Fibroblast of mammary gland (primary cell): ENCODE data around the gene CISD1.

ENCODE experiments used
- DNase-seq: peaks from one replicate; pipeline ENCODE4 v3.0.0-alpha.2; 2010; ENCODE audit warnings: low read depth
- H3K4me3 ChIP-seq: 2 replicates; pipeline ENCODE4 v1.5.1; 2011; ENCODE audit warnings: low read depth, mild to moderate bottlenecking, low read length, moderate library complexity; ENCODE audit not compliant: control insufficient read depth
- TF ChIP-seq, protein P1 (sequence below): conservative IDR thresholded peaks from 2 replicates; pipeline ENCODE4 v1.5.1; 2011; ENCODE audit warnings: low read depth, low read length, inconsistent platforms; ENCODE audit not compliant: control insufficient read depth, insufficient read depth

CISD1 gene

DNA sequence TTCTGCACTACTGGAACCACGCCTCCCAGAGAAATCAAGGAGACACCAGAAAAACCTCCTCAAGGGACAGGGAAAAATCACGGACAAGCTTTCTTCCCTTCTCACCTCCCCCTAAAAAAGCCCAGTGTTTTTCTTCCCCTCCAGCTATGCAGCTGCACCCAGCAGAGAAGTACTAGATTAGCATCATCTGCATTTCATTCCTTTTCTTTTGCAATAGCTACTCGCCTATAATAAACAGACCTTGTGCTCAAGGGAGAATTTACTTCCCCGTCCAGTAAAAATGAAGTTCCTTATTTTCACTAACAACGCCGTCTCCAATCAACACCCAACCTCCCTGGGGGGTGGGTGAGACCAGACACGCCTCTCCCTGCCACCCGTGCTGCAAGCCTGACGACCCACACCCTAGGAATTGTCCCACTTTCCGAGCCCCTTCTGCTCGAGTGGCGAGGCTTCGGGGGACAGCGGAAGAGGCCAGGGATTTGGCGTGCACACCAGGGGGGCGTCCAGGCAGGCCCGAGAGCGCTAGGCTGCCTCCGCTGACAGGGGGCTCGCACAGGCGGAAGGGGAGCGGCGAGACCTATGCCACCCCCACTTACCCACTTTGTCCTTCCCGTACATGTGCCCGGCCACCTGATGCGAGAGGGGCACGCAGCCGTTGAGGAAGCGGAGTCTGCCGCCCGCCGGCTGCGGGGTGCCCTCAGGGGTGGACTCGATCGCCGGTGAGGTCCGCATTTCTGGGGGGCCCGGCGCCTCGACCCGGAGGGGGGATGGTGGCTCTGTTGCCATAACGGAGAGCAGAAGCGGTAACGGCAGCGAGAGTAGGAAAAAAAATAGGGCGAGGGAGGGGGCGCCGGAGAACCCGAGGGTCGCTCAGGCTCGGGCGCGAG, 1.9 kb upstream of the CISD1 start:
- TF ChIP-seq, protein P1, sequence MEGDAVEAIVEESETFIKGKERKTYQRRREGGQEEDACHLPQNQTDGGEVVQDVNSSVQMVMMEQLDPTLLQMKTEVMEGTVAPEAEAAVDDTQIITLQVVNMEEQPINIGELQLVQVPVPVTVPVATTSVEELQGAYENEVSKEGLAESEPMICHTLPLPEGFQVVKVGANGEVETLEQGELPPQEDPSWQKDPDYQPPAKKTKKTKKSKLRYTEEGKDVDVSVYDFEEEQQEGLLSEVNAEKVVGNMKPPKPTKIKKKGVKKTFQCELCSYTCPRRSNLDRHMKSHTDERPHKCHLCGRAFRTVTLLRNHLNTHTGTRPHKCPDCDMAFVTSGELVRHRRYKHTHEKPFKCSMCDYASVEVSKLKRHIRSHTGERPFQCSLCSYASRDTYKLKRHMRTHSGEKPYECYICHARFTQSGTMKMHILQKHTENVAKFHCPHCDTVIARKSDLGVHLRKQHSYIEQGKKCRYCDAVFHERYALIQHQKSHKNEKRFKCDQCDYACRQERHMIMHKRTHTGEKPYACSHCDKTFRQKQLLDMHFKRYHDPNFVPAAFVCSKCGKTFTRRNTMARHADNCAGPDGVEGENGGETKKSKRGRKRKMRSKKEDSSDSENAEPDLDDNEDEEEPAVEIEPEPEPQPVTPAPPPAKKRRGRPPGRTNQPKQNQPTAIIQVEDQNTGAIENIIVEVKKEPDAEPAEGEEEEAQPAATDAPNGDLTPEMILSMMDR, result no peak
- H3K4me3 ChIP-seq, result peak overlapping the region; percentile 76
- DNase-seq, result peak; percentile 57

GRCh38 chr10:58267713-58268453, 1.1 kb upstream of the CISD1 start, which contains the start of gene IPMK:
IPMK (minus strand) TSS chr10:58267894; CDS start chr10:58267611, 283 bp downstream.
- TF ChIP-seq, protein P1, result no peak
- DNase-seq, result peak; percentile 74
- peak within 1 kb of the TSS; percentile 80 for H3K4me3 ChIP-seq

DNA sequence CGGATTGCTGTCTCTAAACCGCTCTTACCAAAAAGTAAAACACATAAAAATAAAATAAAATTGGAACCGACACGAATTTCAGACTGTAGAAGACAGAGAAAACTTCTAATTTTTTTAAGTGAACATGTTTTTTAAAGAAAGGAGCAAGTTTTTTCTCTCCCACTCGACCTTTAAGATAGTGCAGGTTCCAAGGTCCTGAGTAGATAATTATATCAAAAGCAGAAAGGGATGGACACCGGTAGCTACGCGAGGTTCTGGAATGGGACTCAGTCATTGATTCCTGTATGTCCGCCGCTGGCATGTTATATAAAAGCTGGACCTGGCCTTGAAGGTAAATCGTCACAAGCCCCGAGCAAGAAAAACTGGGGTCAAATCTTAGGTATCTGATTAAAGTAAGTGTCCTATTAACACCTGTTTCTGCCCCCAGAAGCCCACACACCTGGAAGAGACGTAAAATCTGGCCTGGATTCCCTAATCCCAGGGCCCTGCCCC, 462 bp upstream of the CISD1 start:
- no peak for DNase-seq
- TF ChIP-seq, protein P1, result no peak

GRCh38 chr10:58269782-58270290, 874 bp downstream of the CISD1 start:
- no peak for DNase-seq
- TF ChIP-seq, protein P1, result no peak

More for the DNA sequence above, 462 bp upstream of the CISD1 start:
- peak overlapping the region; percentile 80 for H3K4me3 ChIP-seq

GRCh38 chr10:58275261-58275660, 6.3 kb downstream of the CISD1 start:
- TF ChIP-seq, protein P1, result no peak

More at GRCh38 chr10:58269782-58270290, 874 bp downstream of the CISD1 start:
- peak overlapping the region; percentile 80 for H3K4me3 ChIP-seq

GRCh38 chr10:58275908-58276307, 6.9 kb downstream of the CISD1 start:
- DNase-seq, result peak; percentile 62
- TF ChIP-seq, protein P1, result no peak
- no peak overlapping the region for H3K4me3 ChIP-seq

More at GRCh38 chr10:58275261-58275660, 6.3 kb downstream of the CISD1 start:
- no peak for DNase-seq
- H3K4me3 ChIP-seq, result no peak overlapping the region
